MM.1S (cell line): ENCODE results near the gene CDC25A.

Experiments used
- DNase-seq: peaks from one replicate; pipeline ENCODE4 v3.0.0-alpha.2; 2015
- H2AFZ ChIP-seq: fragments of 300-600 bp; sonication (generic); 2 replicates; pipeline ENCODE4 v1.6.0; 2016; ENCODE audit warnings: antibody characterized with exemption, low read length
- H3F3A ChIP-seq: fragments of 300-600 bp; sonication (generic); 2 replicates; pipeline ENCODE4 v1.6.1; 2016; ENCODE audit warnings: mild to moderate bottlenecking, antibody characterized with exemption, low read length, moderate library complexity, mixed read lengths; ENCODE audit not compliant: insufficient read depth
- H3K27ac ChIP-seq: fragments of 300-600 bp; sonication (generic); 2 replicates; pipeline ENCODE4 v1.5.1; 2016; ENCODE audit warnings: mild to moderate bottlenecking, low read length
- H3K27me3 ChIP-seq: fragments of 300-600 bp; sonication (generic); replicated peaks from 2 replicates; pipeline ENCODE4 v1.6.0; 2016; ENCODE audit warnings: low read length; ENCODE audit not compliant: insufficient read depth
- H3K36me3 ChIP-seq: fragments of 300-600 bp; sonication (generic); replicated peaks from 2 replicates; pipeline ENCODE4 v1.6.1; 2016; ENCODE audit warnings: mild to moderate bottlenecking, low read length, mixed read lengths; ENCODE audit not compliant: insufficient read depth
- H3K4me1 ChIP-seq: fragments of 300-600 bp; sonication (generic); 2 replicates; pipeline ENCODE4 v1.6.1; 2016; ENCODE audit warnings: low read length, mixed read lengths
- H3K4me2 ChIP-seq: fragments of 300-600 bp; sonication (generic); 2 replicates; pipeline ENCODE4 v1.6.0; 2016; ENCODE audit warnings: low read depth, low read length
- H3K4me3 ChIP-seq: fragments of 300-600 bp; sonication (generic); 2 replicates; pipeline ENCODE4 v1.5.1; 2016; ENCODE audit warnings: low read length, mixed read lengths
- H3K79me2 ChIP-seq: fragments of 300-600 bp; sonication (generic); 2 replicates; pipeline ENCODE4 v1.6.1; 2016; ENCODE audit warnings: mixed run types, low read length, mixed read lengths
- H3K9ac ChIP-seq: fragments of 300-600 bp; sonication (generic); 2 replicates; pipeline ENCODE4 v1.6.1; 2016; ENCODE audit warnings: low read length, mixed read lengths
- H3K9me2 ChIP-seq: fragments of 300-600 bp; sonication (generic); replicated peaks from 2 replicates; pipeline ENCODE4 v1.6.1; 2016; ENCODE audit warnings: mild to moderate bottlenecking, low read length, mixed read lengths; ENCODE audit not compliant: insufficient read depth
- H3K9me3 ChIP-seq: fragments of 300-600 bp; sonication (generic); replicated peaks from 2 replicates; pipeline ENCODE4 v1.6.1; 2016; ENCODE audit warnings: mild to moderate bottlenecking, low read length, mixed read lengths; ENCODE audit not compliant: insufficient read depth
- H4K20me1 ChIP-seq: fragments of 300-600 bp; sonication (generic); 2 replicates; pipeline ENCODE4 v1.6.1; 2016; ENCODE audit warnings: mild to moderate bottlenecking, low read length, moderate library complexity, mixed read lengths; ENCODE audit not compliant: insufficient read depth
- EZH2 ChIP-seq: fragments of 300-600 bp; sonication (generic); optimal IDR thresholded peaks from 2 replicates; pipeline ENCODE3; 2017; ENCODE audit warnings: low read depth, mild to moderate bottlenecking, antibody characterized with exemption, low read length, mixed read lengths
- EZH2phosphoT487 ChIP-seq: fragments of 300-600 bp; sonication (generic); IDR thresholded peaks from 2 replicates; pipeline ENCODE4 v1.6.1; 2018; ENCODE audit warnings: antibody characterized with exemption, low read length
- TF ChIP-seq, protein P1 (sequence below): fragments of 300-600 bp; sonication (generic); IDR thresholded peaks from 2 replicates; pipeline ENCODE4 v1.5.1; 2016; ENCODE audit warnings: antibody characterized with exemption, low read length, mixed read lengths

The CDC25A gene

DNA sequence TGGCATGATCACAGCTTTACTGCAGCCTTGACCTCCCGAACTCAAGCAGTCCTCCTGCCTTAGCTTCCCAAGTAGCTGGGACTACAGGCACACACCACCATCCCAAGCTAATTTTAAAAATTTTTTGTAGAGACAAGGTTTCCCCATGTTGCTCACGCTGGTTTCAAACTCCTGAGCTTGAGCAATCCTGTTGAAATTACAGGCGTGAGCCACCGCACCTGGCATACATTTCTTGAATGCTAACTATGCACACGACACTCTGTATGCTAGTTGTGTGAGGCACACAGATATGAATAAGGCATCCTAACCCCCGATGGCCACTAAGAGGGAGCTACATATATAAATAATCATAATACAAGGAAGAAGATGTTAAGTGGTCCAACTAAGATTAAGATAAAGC is 64.9 kb downstream of the CDC25A start:
- TF ChIP-seq EZH2 (no peak), EZH2phosphoT487 (no peak)
- TF ChIP-seq, protein P1, sequence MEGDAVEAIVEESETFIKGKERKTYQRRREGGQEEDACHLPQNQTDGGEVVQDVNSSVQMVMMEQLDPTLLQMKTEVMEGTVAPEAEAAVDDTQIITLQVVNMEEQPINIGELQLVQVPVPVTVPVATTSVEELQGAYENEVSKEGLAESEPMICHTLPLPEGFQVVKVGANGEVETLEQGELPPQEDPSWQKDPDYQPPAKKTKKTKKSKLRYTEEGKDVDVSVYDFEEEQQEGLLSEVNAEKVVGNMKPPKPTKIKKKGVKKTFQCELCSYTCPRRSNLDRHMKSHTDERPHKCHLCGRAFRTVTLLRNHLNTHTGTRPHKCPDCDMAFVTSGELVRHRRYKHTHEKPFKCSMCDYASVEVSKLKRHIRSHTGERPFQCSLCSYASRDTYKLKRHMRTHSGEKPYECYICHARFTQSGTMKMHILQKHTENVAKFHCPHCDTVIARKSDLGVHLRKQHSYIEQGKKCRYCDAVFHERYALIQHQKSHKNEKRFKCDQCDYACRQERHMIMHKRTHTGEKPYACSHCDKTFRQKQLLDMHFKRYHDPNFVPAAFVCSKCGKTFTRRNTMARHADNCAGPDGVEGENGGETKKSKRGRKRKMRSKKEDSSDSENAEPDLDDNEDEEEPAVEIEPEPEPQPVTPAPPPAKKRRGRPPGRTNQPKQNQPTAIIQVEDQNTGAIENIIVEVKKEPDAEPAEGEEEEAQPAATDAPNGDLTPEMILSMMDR: no peak
- H3K4me2 ChIP-seq: no peak overlapping the region
- H3K4me3 ChIP-seq: no peak overlapping the region
- H3K79me2 ChIP-seq: no peaks in the 10 kb centered on the region
- H3F3A ChIP-seq: no peaks in the 10 kb centered on the region
- H3K27ac ChIP-seq: no peak overlapping the region
- H3K9ac ChIP-seq: no peak overlapping the region
- H3K9me2 ChIP-seq: no peaks in the 10 kb centered on the region
- H3K9me3 ChIP-seq: no peaks in the 10 kb centered on the region
- H3K4me1 ChIP-seq: no peaks in the 10 kb centered on the region
- no peaks in the 10 kb centered on the region for H3K27me3 ChIP-seq
- no peak for DNase-seq
- H2AFZ ChIP-seq: no peak overlapping the region
- no peaks in the 10 kb centered on the region for H4K20me1 ChIP-seq
- no peaks in the 10 kb centered on the region for H3K36me3 ChIP-seq

DNA sequence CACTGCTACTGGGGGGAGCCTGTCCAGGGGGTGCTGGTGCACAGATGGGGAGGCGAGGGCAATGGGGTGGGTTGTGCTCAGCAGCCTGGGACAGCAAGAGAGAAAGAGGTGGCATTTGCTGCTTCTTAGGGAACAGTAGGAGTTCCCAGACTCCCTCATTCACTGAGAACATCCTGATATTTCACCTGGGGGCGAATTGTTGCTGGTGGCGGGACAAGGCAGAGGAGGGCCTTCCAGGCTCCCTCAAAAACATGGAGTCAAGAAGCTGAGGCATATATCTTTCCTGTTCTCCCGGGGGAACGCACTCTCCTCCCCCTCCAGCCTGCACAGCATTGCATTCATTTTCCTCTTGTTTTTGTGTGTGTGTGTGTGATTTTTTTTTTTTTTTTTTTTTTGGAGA is 65.7 kb downstream of the CDC25A start:
- Histone ChIP-seq H2AFZ (no peak overlapping the region), H3K4me3 (no peak overlapping the region), H3K79me2 (no peaks in the 10 kb centered on the region), H3K27me3 (no peaks in the 10 kb centered on the region), H4K20me1 (no peaks in the 10 kb centered on the region), H3K4me1 (no peaks in the 10 kb centered on the region), H3K9ac (no peak overlapping the region), H3K27ac (no peak overlapping the region), H3F3A (no peaks in the 10 kb centered on the region), H3K9me2 (no peaks in the 10 kb centered on the region), H3K9me3 (no peaks in the 10 kb centered on the region), H3K36me3 (no peaks in the 10 kb centered on the region), H3K4me2 (no peak overlapping the region)
- DNase-seq: no peak
- TF ChIP-seq, protein P1: no peak
- TF ChIP-seq EZH2 (no peak), EZH2phosphoT487 (no peak)

DNA sequence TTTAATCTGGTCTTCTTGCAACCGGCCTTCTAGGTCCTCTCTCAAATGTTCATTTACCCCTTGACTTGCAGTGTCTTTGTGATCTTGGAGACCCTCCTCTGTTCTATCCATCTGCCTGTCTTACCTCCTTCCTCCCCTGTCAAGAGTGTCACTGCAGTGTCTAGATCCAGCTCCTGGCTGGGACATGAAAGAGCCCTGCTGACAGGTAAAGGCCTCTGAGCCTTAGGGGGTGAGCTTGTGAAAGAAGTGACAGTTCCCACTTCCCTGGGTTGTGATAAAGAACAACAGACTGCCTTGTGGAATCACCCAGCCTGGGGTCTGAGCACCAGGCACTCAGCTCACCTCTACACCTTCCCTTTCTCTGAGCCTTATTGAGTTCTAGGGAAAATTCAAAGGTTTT is 68.0 kb downstream of the CDC25A start:
- no peak overlapping the region for H3K4me3 ChIP-seq
- H3K9ac ChIP-seq: no peak overlapping the region
- TF ChIP-seq, protein P1: no peak
- TF ChIP-seq EZH2 (no peak), EZH2phosphoT487 (no peak)
- no peaks in the 10 kb centered on the region for H3K4me1 ChIP-seq
- H3K4me2 ChIP-seq: no peak overlapping the region
- no peaks in the 10 kb centered on the region for H3K36me3 ChIP-seq
- no peaks in the 10 kb centered on the region for H3K79me2 ChIP-seq
- DNase-seq: no peak
- no peaks in the 10 kb centered on the region for H3K9me2 ChIP-seq
- no peaks in the 10 kb centered on the region for H3K9me3 ChIP-seq
- H2AFZ ChIP-seq: no peak overlapping the region
- H3K27ac ChIP-seq: no peak overlapping the region
- H3K27me3 ChIP-seq: no peaks in the 10 kb centered on the region
- H3F3A ChIP-seq: no peaks in the 10 kb centered on the region
- H4K20me1 ChIP-seq: no peaks in the 10 kb centered on the region
